MCF 10A (cell line): ENCODE measurements around the gene VTN. TPM values are rescaled to one million over a fixed set of nuclear protein-coding genes. Genes with fewer than 3 reads are reported as not detected.

Experiments
- BruUV-seq: library from RNA; stranded (reverse); fragments of 400-500 nt; replicated peaks from 2 replicates; lab custom pipeline; 2021; lab: Mats Ljungman, UMichigan
- CTCF ChIA-PET: fragments of 300-600 bp; sonication (Branson Sonifier 250); formaldehyde crosslinking; extraction: SDS; loops from one replicate; lab custom pipeline; 2021; ENCODE audit warnings: antibody characterized with exemption, inconsistent platforms; lab: Yijun Ruan, JAX
- POLR2A ChIA-PET: fragments of 300-600, 350-650 bp; sonication (Branson Sonifier 250); formaldehyde crosslinking; extraction: SDS; loops from one replicate; lab custom pipeline; 2020; ENCODE audit warnings: antibody characterized with exemption, inconsistent platforms; lab: Yijun Ruan, JAX
- DNase-seq: peaks from one replicate; pipeline ENCODE4 v3.0.0-alpha.2; 2018; ENCODE audit not compliant: unreplicated experiment
- H3K27ac Mint-ChIP-seq: one replicate; pipeline ENCODE4 v1.8.0; 2022; ENCODE audit warnings: mild to moderate bottlenecking, low read depth, mixed read lengths; ENCODE audit not compliant: unreplicated experiment
- H3K27me3 Mint-ChIP-seq: one replicate; pipeline ENCODE4 v1.8.0; 2022; ENCODE audit warnings: mixed read lengths; ENCODE audit not compliant: insufficient read depth, unreplicated experiment
- H3K36me3 Mint-ChIP-seq: one replicate; pipeline ENCODE4 v1.8.0; 2022; ENCODE audit warnings: mild to moderate bottlenecking, moderate library complexity, mixed read lengths; ENCODE audit not compliant: insufficient read depth, unreplicated experiment
- H3K4me1 Mint-ChIP-seq: one replicate; pipeline ENCODE4 v1.8.0; 2022; ENCODE audit warnings: mixed read lengths; ENCODE audit not compliant: insufficient read depth, unreplicated experiment
- H3K4me3 Mint-ChIP-seq: one replicate; pipeline ENCODE4 v1.8.0; 2022; ENCODE audit warnings: mild to moderate bottlenecking, moderate library complexity, mixed read lengths; ENCODE audit not compliant: unreplicated experiment
- H3K9me3 Mint-ChIP-seq: one replicate; pipeline ENCODE4 v1.8.0; 2022; ENCODE audit warnings: mixed read lengths; ENCODE audit not compliant: unreplicated experiment
- CTCF ChIP-seq: fragments of 200-600 bp; IDR thresholded peaks from one replicate; pipeline ENCODE4 v1.8.0; 2022; ENCODE audit warnings: antibody characterized with exemption, mild to moderate bottlenecking; ENCODE audit not compliant: unreplicated experiment
- intact Hi-C: fragments of 100-400 bp; cut with micrococcal nuclease; formaldehyde crosslinking; loops from 2 replicates; pipeline ENCODE4 v1.14.1; 2022
- total RNA-seq: library from RNA; stranded (reverse); gene quantifications from 2 replicates; pipeline ENCODE4 v1.2.3, GENCODE V29; 2022

The VTN gene
- total RNA-seq, 1 experiment from 2014 or later: not detected

- CTCF ChIA-PET: interaction anchor here (3.9 kb wide), 1 partner anchor 45 kb away, joined by 16 read pairs; no protein-coding TSS in a partner anchor
- Mint-ChIP-seq H3K4me1 (peaks cover 5% of the 10 kb centered on the region), H3K4me3 (peak within 1 kb of the TSS; percentile 70), H3K27ac (peak within 1 kb of the TSS; percentile 70), H3K36me3 (peaks cover 2% of the 10 kb centered on the region), H3K9me3 (no peaks in the 10 kb centered on the region), H3K27me3 (no peaks in the 10 kb centered on the region)
- DNase-seq: peak; percentile 27
- TF ChIP-seq CTCF: no peak
- BruUV-seq: no TSS peak
- POLR2A ChIA-PET: interaction anchor here (1.6 to 1.9 kb wide), 2 partner anchors 8 to 14 kb away, joined by 7 to 9 read pairs; partner anchors contain the start of gene POLDIP2
- intact Hi-C loops: no loop called here
Observed at GRCh38 chr17:28371245-28372202, 1.4 kb upstream of the VTN start, which contains the start of gene SARM1. TSS of gene SARM1 (plus strand) at chr17:28371694. CDS start at chr17:28372033, 339 bp downstream.

GRCh38 chr17:28370744-28371103, 617 bp upstream of the VTN start:
- Mint-ChIP-seq H3K27ac (peak overlapping the region; percentile 70), H3K4me3 (peak overlapping the region; percentile 70), H3K27me3 (no peaks in the 10 kb centered on the region), H3K9me3 (no peaks in the 10 kb centered on the region), H3K36me3 (peaks cover 4% of the 10 kb centered on the region), H3K4me1 (peaks cover 5% of the 10 kb centered on the region)
- intact Hi-C loops: no loop called here
- ChIA-PET CTCF (interaction anchor here (1.1 to 3.9 kb wide), 2 partner anchors 22 to 46 kb away, joined by 3 to 16 read pairs; no protein-coding TSS in a partner anchor), POLR2A (interaction anchor here (1.6 to 1.9 kb wide), 2 partner anchors 9 to 13 kb away, joined by 7 to 9 read pairs; partner anchors contain the start of gene POLDIP2)
- no TSS peak for BruUV-seq
- no peak for DNase-seq
- no peak for TF ChIP-seq CTCF

- no peak for TF ChIP-seq CTCF
- Mint-ChIP-seq H3K27ac (peak overlapping the region; percentile 9), H3K4me1 (peaks cover 5% of the 10 kb centered on the region), H3K4me3 (no peak overlapping the region), H3K27me3 (no peaks in the 10 kb centered on the region), H3K36me3 (peaks cover 4% of the 10 kb centered on the region), H3K9me3 (no peaks in the 10 kb centered on the region)
- CTCF ChIA-PET: interaction anchor here (1.0 to 3.9 kb wide), 3 partner anchors 10 to 47 kb away, joined by 3 to 16 read pairs (median 6); no protein-coding TSS in a partner anchor
- no TSS peak for BruUV-seq
- DNase-seq: peak; percentile 2
- intact Hi-C loops: no loop called here
- POLR2A ChIA-PET: interaction anchor here (0.8 to 4.0 kb wide), 2 partner anchors 10 to 12 kb away, joined by 7 to 22 read pairs; partner anchors contain the start of gene POLDIP2
Observed at GRCh38 chr17:28369684-28370034, 448 bp downstream of the VTN start.
